Karpas-422 (cell line): ENCODE results near the gene PACS1. TPM values are rescaled to one million over a fixed set of nuclear protein-coding genes. Genes with fewer than 3 reads are reported as not detected.

Experiments used
- DNase-seq: peaks from one replicate; pipeline ENCODE4 v3.0.0-alpha.2; 2015
- H2AFZ ChIP-seq: fragments of 200-600 bp; sonication (generic); 2 replicates; pipeline ENCODE4 v1.6.1; 2014; ENCODE audit warnings: antibody characterized with exemption, low read length, mixed read lengths
- H3K27ac ChIP-seq: fragments of 200-600 bp; sonication (generic); 2 replicates; pipeline ENCODE4 v1.5.1; 2014; ENCODE audit warnings: mild to moderate bottlenecking, low read length, moderate library complexity
- H3K27me3 ChIP-seq: fragments of 200-600 bp; sonication (generic); 2 replicates; pipeline ENCODE4 v1.6.1; 2014; ENCODE audit warnings: low read length, mixed read lengths
- H3K36me3 ChIP-seq: fragments of 200-600 bp; sonication (generic); 2 replicates; pipeline ENCODE4 v1.6.1; 2014; ENCODE audit warnings: low read length, mixed read lengths; ENCODE audit not compliant: insufficient read depth
- H3K4me1 ChIP-seq: fragments of 200-600 bp; sonication (generic); 2 replicates; pipeline ENCODE4 v1.6.1; 2014; ENCODE audit warnings: mild to moderate bottlenecking, low read length, mixed read lengths
- H3K4me2 ChIP-seq: fragments of 200-600 bp; sonication (generic); 2 replicates; pipeline ENCODE4 v1.6.1; 2014; ENCODE audit warnings: low read length, low read depth, mild to moderate bottlenecking; ENCODE audit not compliant: poor library complexity, severe bottlenecking
- H3K4me3 ChIP-seq: fragments of 200-600 bp; sonication (generic); 2 replicates; pipeline ENCODE4 v1.5.1; 2014; ENCODE audit warnings: mild to moderate bottlenecking, antibody characterized with exemption, low read length, mixed read lengths
- H3K79me2 ChIP-seq: fragments of 200-600 bp; sonication (generic); 2 replicates; pipeline ENCODE4 v1.6.1; 2014; ENCODE audit warnings: mild to moderate bottlenecking, low read length, mixed read lengths
- H3K9ac ChIP-seq: fragments of 200-600 bp; sonication (generic); 2 replicates; pipeline ENCODE4 v1.6.0; 2014; ENCODE audit warnings: low read length
- H3K9me2 ChIP-seq: fragments of 200-600 bp; sonication (generic), shearing (Covaris generic); replicated peaks from 2 replicates; pipeline ENCODE4 v1.6.0; 2014; ENCODE audit warnings: mild to moderate bottlenecking, low read length, moderate library complexity; ENCODE audit not compliant: insufficient read depth
- H3K9me3 ChIP-seq: fragments of 300-700, 200-600 bp; sonication (generic); 2 replicates; pipeline ENCODE4 v1.6.1; 2014; ENCODE audit warnings: low read length, mixed read lengths
- H4K20me1 ChIP-seq: fragments of 200-600 bp; sonication (generic); 2 replicates; pipeline ENCODE4 v1.6.1; 2014; ENCODE audit warnings: mild to moderate bottlenecking, antibody characterized with exemption, low read length, low read depth; ENCODE audit not compliant: insufficient read depth
- total RNA-seq: library from RNA; depleted of rRNA; stranded (reverse); fragments of >200 nt; shearing (Covaris generic); gene quantifications from 2 replicates; pipeline ENCODE4 v1.2.3, GENCODE V29; 2014; ENCODE audit warnings: low replicate concordance

The PACS1 gene
- total RNA-seq, 1 experiment from 2014 or later: 60.5 TPM

DNA sequence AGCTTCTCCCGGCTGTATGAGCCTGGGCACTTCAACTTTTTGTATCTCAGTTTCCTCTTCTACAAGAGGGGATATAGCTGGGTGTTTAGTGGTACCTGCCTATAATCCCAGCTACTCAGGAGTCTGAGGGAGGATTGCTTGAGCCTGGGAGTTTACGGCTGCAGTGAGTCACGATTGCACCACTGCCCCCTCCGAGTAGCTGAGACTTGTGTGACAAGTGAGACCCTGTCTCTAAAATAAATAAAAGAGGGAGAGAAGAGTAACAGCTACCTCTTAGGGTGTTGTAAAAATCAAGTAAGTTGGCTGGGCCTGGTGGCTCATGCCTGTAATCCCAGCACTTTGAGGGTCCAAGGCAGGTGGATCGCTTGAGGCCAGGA lies 33.8 kb upstream of the PACS1 start:
- Histone ChIP-seq H4K20me1 (no peaks in the 10 kb centered on the region), H3K9me2 (no peaks in the 10 kb centered on the region), H3K36me3 (no peaks in the 10 kb centered on the region), H3K9me3 (no peaks in the 10 kb centered on the region), H2AFZ (no peak overlapping the region), H3K4me1 (no peaks in the 10 kb centered on the region), H3K4me2 (no peak overlapping the region), H3K27me3 (no peaks in the 10 kb centered on the region), H3K27ac (no peak overlapping the region), H3K4me3 (no peak overlapping the region), H3K9ac (no peak overlapping the region), H3K79me2 (no peaks in the 10 kb centered on the region)
- DNase-seq: no peak

DNA sequence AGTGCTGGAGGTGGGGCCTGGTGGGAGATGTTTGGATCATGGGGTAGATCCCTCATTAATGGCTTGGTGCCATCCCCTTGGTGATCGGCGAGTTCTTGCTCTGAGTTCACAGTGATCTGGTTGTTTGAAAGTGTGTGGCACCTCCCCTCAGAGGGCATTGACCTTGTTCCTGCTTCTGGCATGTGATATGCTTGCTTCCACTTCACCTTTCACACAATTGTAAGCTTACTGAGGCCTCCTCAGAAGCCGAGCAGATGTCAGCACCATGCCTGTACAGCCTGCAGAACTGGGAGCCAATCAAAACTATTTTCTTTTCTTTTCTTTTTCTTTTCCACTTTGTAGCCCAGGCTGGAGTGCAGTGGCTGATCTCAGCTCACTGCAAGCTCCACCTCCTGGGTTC lies 32.7 kb upstream of the PACS1 start:
- H3K27me3 ChIP-seq: no peaks in the 10 kb centered on the region
- H3K36me3 ChIP-seq: no peaks in the 10 kb centered on the region
- no peaks in the 10 kb centered on the region for H3K4me1 ChIP-seq
- no peak overlapping the region for H3K27ac ChIP-seq
- H3K79me2 ChIP-seq: no peaks in the 10 kb centered on the region
- DNase-seq: no peak
- H2AFZ ChIP-seq: no peak overlapping the region
- no peak overlapping the region for H3K4me3 ChIP-seq
- H3K4me2 ChIP-seq: no peak overlapping the region
- no peak overlapping the region for H3K9ac ChIP-seq
- no peaks in the 10 kb centered on the region for H3K9me2 ChIP-seq
- no peaks in the 10 kb centered on the region for H3K9me3 ChIP-seq
- H4K20me1 ChIP-seq: no peaks in the 10 kb centered on the region

DNA sequence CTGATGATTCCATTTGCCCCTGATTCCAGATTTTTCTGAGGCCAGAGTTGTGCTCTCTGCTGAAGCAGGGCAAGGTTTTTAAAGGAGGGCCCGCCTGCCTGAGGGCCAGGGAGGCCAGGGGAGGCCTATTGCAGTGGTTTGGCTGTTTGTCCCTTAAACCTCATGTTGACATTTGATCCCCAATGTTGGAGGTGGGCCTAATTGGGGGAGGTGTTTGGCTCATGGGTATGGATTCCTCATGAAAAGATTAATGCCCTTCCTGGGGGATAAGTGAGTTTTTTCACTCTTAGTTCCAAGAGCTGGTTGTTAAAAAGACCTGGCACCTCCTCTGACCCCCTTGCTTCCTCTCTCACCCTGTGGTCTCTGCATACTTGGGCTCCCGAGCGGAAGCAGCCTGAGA lies 30.3 kb upstream of the PACS1 start:
- H4K20me1 ChIP-seq: no peaks in the 10 kb centered on the region
- H3K9ac ChIP-seq: no peak overlapping the region
- H3K9me2 ChIP-seq: no peaks in the 10 kb centered on the region
- H3K9me3 ChIP-seq: no peaks in the 10 kb centered on the region
- H3K79me2 ChIP-seq: no peaks in the 10 kb centered on the region
- DNase-seq: no peak
- H2AFZ ChIP-seq: no peak overlapping the region
- H3K4me2 ChIP-seq: no peak overlapping the region
- H3K4me3 ChIP-seq: no peak overlapping the region
- no peaks in the 10 kb centered on the region for H3K27me3 ChIP-seq
- no peak overlapping the region for H3K27ac ChIP-seq
- no peaks in the 10 kb centered on the region for H3K36me3 ChIP-seq
- H3K4me1 ChIP-seq: peaks cover 7% of the 10 kb centered on the region

DNA sequence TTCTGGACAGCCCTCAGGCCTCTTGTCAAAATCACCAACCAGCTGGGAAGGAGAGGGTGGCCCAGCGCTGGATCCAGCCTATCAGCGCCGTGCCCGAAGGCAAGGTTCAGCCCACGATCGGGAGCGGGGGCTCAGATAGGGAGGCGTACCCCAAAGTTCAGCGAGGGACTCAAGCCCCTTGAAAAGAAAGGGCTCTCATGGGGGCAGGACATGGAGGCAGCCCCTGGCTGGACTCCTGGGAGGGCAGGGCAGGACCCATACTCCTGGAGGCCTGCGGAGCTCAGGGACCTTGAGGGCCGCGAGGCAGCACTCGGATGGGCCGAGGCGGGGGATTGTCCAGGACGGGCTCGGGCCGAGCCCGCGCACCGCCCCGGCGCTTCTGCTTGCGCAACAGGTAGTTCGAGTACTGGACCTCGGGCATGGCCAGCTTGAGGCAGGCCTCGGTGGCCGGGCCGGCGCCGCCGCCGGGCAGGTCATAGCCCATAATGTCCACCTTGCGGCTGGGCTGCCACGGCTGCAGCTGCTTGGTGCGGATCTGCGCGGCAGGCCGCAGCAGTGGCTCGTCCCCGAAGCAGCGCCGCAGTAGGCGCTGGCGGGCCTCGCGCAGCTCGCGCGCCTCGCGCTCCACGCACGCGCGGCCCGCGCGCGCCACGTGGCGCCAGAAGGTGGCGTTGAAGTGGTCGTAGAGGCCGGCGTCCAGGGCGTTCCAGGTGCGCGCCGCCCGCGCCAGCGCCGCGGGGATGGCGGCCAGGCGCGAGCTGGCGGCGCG lies 27.7 kb upstream of the PACS1 start:
- Histone ChIP-seq H3K9me2 (no peaks in the 10 kb centered on the region), H3K79me2 (no peaks in the 10 kb centered on the region), H3K27me3 (no peaks in the 10 kb centered on the region), H3K36me3 (no peaks in the 10 kb centered on the region), H4K20me1 (no peaks in the 10 kb centered on the region), H3K9me3 (no peaks in the 10 kb centered on the region), H3K4me3 (no peak overlapping the region), H3K27ac (no peak overlapping the region), H3K4me2 (no peak overlapping the region), H3K4me1 (peaks cover 18% of the 10 kb centered on the region), H3K9ac (no peak overlapping the region), H2AFZ (no peak overlapping the region)
- no peak for DNase-seq

DNA sequence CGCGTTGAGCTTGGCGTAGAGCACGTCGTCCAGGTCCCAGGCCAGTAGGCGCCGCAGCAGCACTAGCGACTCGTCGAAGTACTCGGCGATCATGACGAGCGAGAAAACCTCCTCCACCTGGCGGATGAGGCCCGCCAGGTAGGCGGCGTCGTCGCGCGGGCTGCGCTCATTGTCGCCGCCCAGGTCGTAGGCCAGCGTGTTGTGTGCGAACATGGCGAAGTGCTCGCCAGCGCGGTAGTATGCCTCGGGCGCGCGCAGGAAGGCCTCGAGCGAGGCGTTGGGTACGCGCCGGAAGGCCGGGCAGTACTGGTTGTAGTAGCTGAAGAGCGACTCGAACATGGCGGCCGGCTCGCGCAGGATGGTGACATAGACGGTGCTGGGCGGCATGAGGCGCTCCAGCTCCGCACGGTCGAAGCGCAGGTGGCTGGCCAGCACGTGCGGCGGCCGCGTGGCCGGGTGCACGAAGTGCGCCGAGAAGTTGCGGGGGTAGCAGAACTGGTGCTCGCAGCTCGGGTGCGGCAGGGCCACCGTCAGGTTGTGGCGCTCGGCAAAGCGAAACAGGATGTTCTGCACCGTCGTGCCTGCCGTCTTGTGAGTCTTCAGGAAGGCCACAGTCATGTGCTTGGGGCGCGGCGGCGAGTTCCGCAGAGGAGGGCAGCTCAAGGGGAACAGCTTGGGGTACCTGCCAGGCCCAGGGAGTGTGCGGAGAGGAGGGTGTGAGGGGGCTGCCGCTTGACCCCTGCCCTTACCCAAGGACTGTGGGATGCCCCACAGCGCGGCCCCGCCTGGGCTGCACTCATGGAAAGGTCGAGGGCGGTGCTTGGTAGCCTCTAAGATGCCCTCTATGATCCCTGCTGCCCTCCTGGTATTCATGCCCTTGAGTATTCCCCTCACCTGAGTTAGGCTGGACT lies 26.8 kb upstream of the PACS1 start:
- no peaks in the 10 kb centered on the region for H3K9me2 ChIP-seq
- no peak overlapping the region for H3K4me2 ChIP-seq
- no peaks in the 10 kb centered on the region for H3K27me3 ChIP-seq
- no peak overlapping the region for H3K27ac ChIP-seq
- H3K9ac ChIP-seq: no peak overlapping the region
- no peaks in the 10 kb centered on the region for H4K20me1 ChIP-seq
- H3K4me3 ChIP-seq: no peak overlapping the region
- H3K9me3 ChIP-seq: no peaks in the 10 kb centered on the region
- peaks cover 21% of the 10 kb centered on the region for H3K4me1 ChIP-seq
- no peak overlapping the region for H2AFZ ChIP-seq
- no peak for DNase-seq
- no peaks in the 10 kb centered on the region for H3K79me2 ChIP-seq
- no peaks in the 10 kb centered on the region for H3K36me3 ChIP-seq

DNA sequence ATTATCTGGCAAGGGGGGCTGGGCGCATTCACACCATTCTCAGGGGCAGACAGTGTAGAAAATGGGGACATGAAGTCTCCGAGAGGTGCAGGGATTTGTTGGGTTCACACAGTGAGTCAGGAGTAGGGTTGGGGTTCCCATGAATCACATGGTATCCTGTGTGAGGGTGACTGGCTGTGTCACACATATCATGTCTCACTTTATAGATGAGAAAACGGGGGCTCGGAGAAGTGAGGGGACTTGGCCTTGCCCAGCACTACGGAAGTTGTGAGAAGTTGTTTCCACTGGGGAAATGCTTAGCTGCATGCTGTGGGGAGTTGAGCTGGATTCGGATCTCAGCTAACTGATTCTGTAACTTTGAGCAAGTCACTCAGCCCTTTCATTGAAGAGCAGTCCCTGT lies 25.3 kb upstream of the PACS1 start:
- no peaks in the 10 kb centered on the region for H3K36me3 ChIP-seq
- no peak for DNase-seq
- H4K20me1 ChIP-seq: no peaks in the 10 kb centered on the region
- peaks cover 22% of the 10 kb centered on the region for H3K4me1 ChIP-seq
- no peaks in the 10 kb centered on the region for H3K27me3 ChIP-seq
- peak overlapping the region; percentile 93 for H2AFZ ChIP-seq
- no peak overlapping the region for H3K27ac ChIP-seq
- no peaks in the 10 kb centered on the region for H3K9me3 ChIP-seq
- no peaks in the 10 kb centered on the region for H3K79me2 ChIP-seq
- no peaks in the 10 kb centered on the region for H3K9me2 ChIP-seq
- H3K9ac ChIP-seq: peak overlapping the region; percentile 57
- H3K4me3 ChIP-seq: peak overlapping the region; percentile 59; the same call in 1 of the 2 replicates
- peak overlapping the region; percentile 62 for H3K4me2 ChIP-seq

DNA sequence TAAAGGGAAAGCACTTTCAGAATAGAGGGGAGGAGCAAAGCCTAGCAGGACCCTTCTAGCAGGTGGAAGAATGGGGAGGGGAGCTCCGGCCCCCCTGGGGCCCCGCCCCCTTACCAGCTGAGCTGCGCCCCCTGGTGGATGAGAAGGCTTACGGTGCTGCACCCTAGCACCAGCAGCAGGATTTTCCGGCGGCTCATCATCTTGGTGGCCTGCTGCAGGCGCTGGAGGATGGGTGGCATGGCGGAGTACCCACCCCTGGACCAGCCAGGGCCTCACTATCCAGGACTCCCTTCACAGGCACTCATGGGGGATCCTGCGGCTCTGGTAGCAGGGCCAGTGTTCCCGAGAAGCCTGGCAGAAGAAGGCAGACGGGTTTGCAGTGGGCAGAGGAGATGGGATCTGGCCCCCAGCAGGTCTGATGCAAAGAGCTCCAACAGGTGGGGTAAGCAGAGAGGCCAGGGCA lies 24.9 kb upstream of the PACS1 start:
- Histone ChIP-seq H2AFZ (peak overlapping the region; percentile 93), H3K27ac (no peak overlapping the region), H4K20me1 (no peaks in the 10 kb centered on the region), H3K9me3 (no peaks in the 10 kb centered on the region), H3K9me2 (no peaks in the 10 kb centered on the region), H3K4me2 (peak overlapping the region; percentile 62), H3K27me3 (no peaks in the 10 kb centered on the region), H3K9ac (peak overlapping the region; percentile 57), H3K4me1 (peaks cover 22% of the 10 kb centered on the region), H3K4me3 (peak overlapping the region; percentile 59; the same call in 1 of the 2 replicates), H3K36me3 (no peaks in the 10 kb centered on the region), H3K79me2 (no peaks in the 10 kb centered on the region)
- peak; percentile 95 for DNase-seq

DNA sequence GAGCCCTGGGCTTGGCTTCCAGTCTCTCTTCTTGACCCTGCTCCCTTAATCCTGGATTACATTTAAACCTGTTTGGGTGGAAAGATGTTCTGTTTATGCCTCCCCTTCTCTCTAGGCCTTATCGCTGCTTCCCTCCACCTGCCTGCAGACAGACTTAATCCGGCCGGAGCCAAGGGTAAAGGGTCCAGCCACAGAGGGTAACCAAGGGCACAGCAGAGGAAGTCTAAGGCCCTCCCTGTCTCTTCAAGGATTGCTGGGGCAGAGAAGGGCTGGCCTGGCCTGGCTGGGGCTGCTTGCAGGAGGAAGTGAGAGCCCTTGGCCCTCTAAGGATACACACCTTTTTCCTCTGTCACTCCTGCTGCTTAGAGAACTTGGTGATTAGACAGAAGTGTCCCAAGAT lies 23.2 kb upstream of the PACS1 start:
- no peak overlapping the region for H3K4me3 ChIP-seq
- H3K4me2 ChIP-seq: no peak overlapping the region
- H3K9ac ChIP-seq: no peak overlapping the region
- H3K79me2 ChIP-seq: no peaks in the 10 kb centered on the region
- DNase-seq: no peak
- no peaks in the 10 kb centered on the region for H3K9me3 ChIP-seq
- no peaks in the 10 kb centered on the region for H3K9me2 ChIP-seq
- no peaks in the 10 kb centered on the region for H3K36me3 ChIP-seq
- H2AFZ ChIP-seq: no peak overlapping the region
- H4K20me1 ChIP-seq: no peaks in the 10 kb centered on the region
- no peak overlapping the region for H3K27ac ChIP-seq
- peaks cover 34% of the 10 kb centered on the region for H3K4me1 ChIP-seq
- no peaks in the 10 kb centered on the region for H3K27me3 ChIP-seq
